Esophagus muscularis mucosa (tissue), 4 donors: Measurements from ENCODE around the gene GATM. TPM values are rescaled to one million over a fixed set of nuclear protein-coding genes. Genes with fewer than 3 reads are reported as not detected.

Source experiments
- DNase-seq: peaks from one replicate; pipeline ENCODE4 v3.0.0-alpha.2; 2017; ENCODE audit errors: extremely low spot score
- H3K27ac ChIP-seq, 4 donors: fragments of 200-600 bp; sonication (generic); replicated peaks in 1 of 4; 1 replicate in 3 of 4; 2 replicates in 1 of 4; pipeline ENCODE4 v1.5.1; 2016 to 2019; ENCODE audit warnings: mild to moderate bottlenecking in 1 of 4
- H3K27me3 ChIP-seq, 4 donors: fragments of 200-600 bp; sonication (generic); one replicate each; pipeline versions ENCODE4 v1.5.1 to v1.6.0; 2016 to 2019
- H3K36me3 ChIP-seq, 4 donors: fragments of 200-600 bp; sonication (generic); one replicate each; pipeline ENCODE4 v1.5.1; 2016 to 2019
- H3K4me1 ChIP-seq, 4 donors: fragments of 200-600 bp; sonication (generic); one replicate each; pipeline ENCODE4 v1.5.1; 2016 to 2019
- H3K4me3 ChIP-seq, 4 donors: fragments of 200-600 bp; sonication (generic); 1 replicate in 2 of 4; 2 replicates in 2 of 4; pipeline ENCODE4 v1.5.1; 2016 to 2019; ENCODE audit warnings: mild to moderate bottlenecking in 4 of 4, moderate library complexity in 1 of 4
- H3K9me3 ChIP-seq, 4 donors: fragments of 200-600 bp; sonication (generic); 1 replicate in 3 of 4; 2 replicates in 1 of 4; pipeline ENCODE4 v1.5.1; 2016 to 2019
- CTCF ChIP-seq, 3 experiments: fragments of 200-600 bp in 2 of 3; fragments of 450-650 bp in 1 of 3; sonication (generic) in 2 of 3; IDR thresholded peaks; one replicate each; pipeline ENCODE4 v1.5.1; 2017 to 2019; ENCODE audit warnings: antibody characterized with exemption in 3 of 3, mild to moderate bottlenecking in 2 of 3, moderate library complexity in 1 of 3
- EP300 ChIP-seq: sonication (generic); formaldehyde crosslinking; IDR thresholded peaks from one replicate; pipeline ENCODE4 v1.6.1; 2017; ENCODE audit warnings: antibody characterized with exemption
- POLR2A ChIP-seq: fragments of 450-650 bp; IDR thresholded peaks from one replicate; pipeline ENCODE4 v1.6.1; 2017; ENCODE audit warnings: antibody characterized with exemption, moderate library complexity, mild to moderate bottlenecking, low read depth
- POLR2AphosphoS5 ChIP-seq, 2 donors: sonication (generic); formaldehyde crosslinking; IDR thresholded peaks; one replicate each; pipeline ENCODE4 v1.6.1; 2017; ENCODE audit warnings: antibody characterized with exemption in 2 of 2
- WGBS: methylation state at CpG from one replicate; pipeline ENCODE4 v1.1.5; 2018; 5-methylcytosine and 5-hydroxymethylcytosine counted together
- intact Hi-C: fragments of 100-400 bp; cut with DNase I; formaldehyde crosslinking; loops from one replicate; pipeline ENCODE4 v1.15.1; 2023
- total RNA-seq, 4 donors: library from RNA; depleted of rRNA; stranded (reverse); fragments of >200 nt; gene quantifications; one replicate each; pipeline versions ENCODE4 v1.1.0 to v1.2.1, GENCODE V29; 2016

GATM gene
- total RNA-seq, 4 donors from 2014 or later = 21.7 to 34.2 (median 24.4) TPM

- peaks cover 0 to 2% (median 0%) of the 10 kb centered on the region in 4 donors for H3K4me1 ChIP-seq
- intact Hi-C loops = no loop called here
- no peak overlapping the region for H3K27ac ChIP-seq
- no peaks in the 10 kb centered on the region for H3K9me3 ChIP-seq
- no peaks in the 10 kb centered on the region for H3K36me3 ChIP-seq
- peaks cover 0 to 20% (median 3%) of the 10 kb centered on the region in 4 donors for H3K27me3 ChIP-seq
- no peak for DNase-seq
- 62% methylated on average over 7 of the region's 7 CpGs for WGBS
- no peak overlapping the region for H3K4me3 ChIP-seq
- TF ChIP-seq CTCF (IDR thresholded peaks at IDR 0.05) (no peak), POLR2AphosphoS5 (IDR thresholded peaks at IDR 0.05) (no peak), POLR2A (no peak), EP300 (no peak)
These were observed 13.6 kb upstream of the GATM start for GRCh38 chr15:45391746-45392583.

GRCh38 chr15:45389351-45389750 is 11.0 kb upstream of the GATM start:
- TF ChIP-seq CTCF (IDR thresholded peaks at IDR 0.05) = no peak
- no peak for TF ChIP-seq POLR2AphosphoS5 (IDR thresholded peaks at IDR 0.05)
- no peak for TF ChIP-seq EP300
- H3K27ac ChIP-seq = no peak overlapping the region

GRCh38 chr15:45387380-45388007 is 9.2 kb upstream of the GATM start:
- intact Hi-C loops = no loop called here
- H3K9me3 ChIP-seq = no peaks in the 10 kb centered on the region
- no peak for DNase-seq
- H3K4me3 ChIP-seq = no peak overlapping the region
- H3K36me3 ChIP-seq = no peaks in the 10 kb centered on the region
- peaks cover 0 to 9% (median 0%) of the 10 kb centered on the region in 4 donors for H3K4me1 ChIP-seq
- WGBS = 62% methylated on average over 1 of the region's 1 CpG
- no peak for TF ChIP-seq CTCF (IDR thresholded peaks at IDR 0.05)
- no peak for TF ChIP-seq POLR2AphosphoS5 (IDR thresholded peaks at IDR 0.05)
- no peak for TF ChIP-seq EP300
- TF ChIP-seq POLR2A = no peak
- H3K27me3 ChIP-seq = peaks cover 0 to 6% (median 0%) of the 10 kb centered on the region in 4 donors
- H3K27ac ChIP-seq = no peak overlapping the region

More at GRCh38 chr15:45389351-45389750, 11.0 kb upstream of the GATM start:
- intact Hi-C loops = no loop called here
- Histone ChIP-seq H3K4me3 (no peak overlapping the region), H3K4me1 (peaks cover 0 to 9% (median 0%) of the 10 kb centered on the region in 4 donors), H3K27me3 (peaks cover 0 to 6% (median 0%) of the 10 kb centered on the region in 4 donors), H3K9me3 (no peaks in the 10 kb centered on the region), H3K36me3 (no peaks in the 10 kb centered on the region)
- no peak for DNase-seq

DNA sequence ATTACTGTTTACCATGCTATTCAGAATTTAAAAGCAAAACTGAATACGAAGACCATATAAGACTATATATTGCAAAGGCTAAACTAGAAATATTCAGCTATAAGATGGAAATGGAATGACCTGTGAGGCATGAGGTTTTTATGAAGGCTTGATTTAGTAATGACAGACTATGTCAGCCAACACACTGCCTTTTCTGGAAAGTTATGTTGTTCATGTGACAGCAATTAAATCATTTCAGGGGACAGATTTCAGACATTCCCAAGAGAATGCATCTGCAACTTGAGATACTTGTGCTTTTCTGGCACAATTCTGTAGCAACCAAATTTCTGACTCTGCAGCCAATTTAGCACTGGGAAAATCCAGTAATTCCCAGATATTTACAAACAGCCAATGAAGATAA is 8.6 kb upstream of the GATM start:
- no peak for DNase-seq
- Histone ChIP-seq H3K4me1 (peaks cover 0 to 9% (median 0%) of the 10 kb centered on the region in 4 donors), H3K4me3 (no peak overlapping the region), H3K9me3 (no peaks in the 10 kb centered on the region), H3K27ac (no peak overlapping the region), H3K36me3 (no peaks in the 10 kb centered on the region), H3K27me3 (peaks cover 0 to 6% (median 0%) of the 10 kb centered on the region in 4 donors)
- TF ChIP-seq CTCF (IDR thresholded peaks at IDR 0.05) (no peak), POLR2AphosphoS5 (IDR thresholded peaks at IDR 0.05) (no peak), POLR2A (no peak), EP300 (no peak)
- intact Hi-C loops = no loop called here
- WGBS = 74% methylated on average over 1 of the region's 1 CpG
